ENCODE data around the gene LPP. TPM values are rescaled to one million over a fixed set of nuclear protein-coding genes. Genes with fewer than 3 reads are reported as not detected.
A peak's percentile ranks its signal among the peaks of the same experiment; 100 is the strongest.

The LPP gene
- total RNA-seq, 4 donors from 2014 or later, result 1,872 to 3,079 (median 2,300) TPM

DNA sequence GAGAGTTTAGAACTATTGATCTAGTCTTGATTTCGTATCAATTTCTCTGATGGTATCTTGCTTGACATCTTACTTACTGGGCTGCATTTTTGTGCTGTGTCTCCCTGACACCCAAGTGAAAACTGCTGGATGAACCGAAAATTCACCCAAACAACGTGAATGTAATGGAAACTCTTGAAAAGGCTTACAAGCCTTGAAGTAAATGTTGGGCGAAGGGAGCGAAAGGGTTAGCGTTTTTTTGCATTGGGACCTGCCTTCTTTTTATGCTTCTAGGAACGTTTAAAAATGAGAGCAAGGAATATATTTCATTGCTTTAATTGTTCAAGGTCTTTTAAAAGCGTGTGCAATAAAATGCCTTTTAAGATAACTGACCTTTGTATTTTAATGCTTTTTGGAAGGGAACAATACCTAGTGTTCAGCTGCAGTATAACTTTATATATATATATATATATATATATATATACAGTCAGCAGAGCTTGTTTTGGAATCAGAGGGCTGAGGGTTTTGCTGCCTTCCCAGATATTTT, 94.1 kb downstream of the LPP start:
- no peaks in the 10 kb centered on the region for H3K9me3 ChIP-seq
- H3K27me3 ChIP-seq, result no peaks in the 10 kb centered on the region
- WGBS, result 63% methylated on average over 8 of the region's 8 CpGs
- peak overlapping the region; percentile 67 to 98 (median 92) for H3K27ac ChIP-seq (replicated peaks in 1 of 4)
- intact Hi-C loops (cut with DNase I), result no loop called here
- TF ChIP-seq POLR2A (IDR thresholded peaks at IDR 0.05; ENCODE audit: low read depth), result no peak
- no peak for TF ChIP-seq POLR2AphosphoS5 (IDR thresholded peaks at IDR 0.05)
- no peak for TF ChIP-seq EP300 (IDR thresholded peaks at IDR 0.05)
- TF ChIP-seq, protein P1, sequence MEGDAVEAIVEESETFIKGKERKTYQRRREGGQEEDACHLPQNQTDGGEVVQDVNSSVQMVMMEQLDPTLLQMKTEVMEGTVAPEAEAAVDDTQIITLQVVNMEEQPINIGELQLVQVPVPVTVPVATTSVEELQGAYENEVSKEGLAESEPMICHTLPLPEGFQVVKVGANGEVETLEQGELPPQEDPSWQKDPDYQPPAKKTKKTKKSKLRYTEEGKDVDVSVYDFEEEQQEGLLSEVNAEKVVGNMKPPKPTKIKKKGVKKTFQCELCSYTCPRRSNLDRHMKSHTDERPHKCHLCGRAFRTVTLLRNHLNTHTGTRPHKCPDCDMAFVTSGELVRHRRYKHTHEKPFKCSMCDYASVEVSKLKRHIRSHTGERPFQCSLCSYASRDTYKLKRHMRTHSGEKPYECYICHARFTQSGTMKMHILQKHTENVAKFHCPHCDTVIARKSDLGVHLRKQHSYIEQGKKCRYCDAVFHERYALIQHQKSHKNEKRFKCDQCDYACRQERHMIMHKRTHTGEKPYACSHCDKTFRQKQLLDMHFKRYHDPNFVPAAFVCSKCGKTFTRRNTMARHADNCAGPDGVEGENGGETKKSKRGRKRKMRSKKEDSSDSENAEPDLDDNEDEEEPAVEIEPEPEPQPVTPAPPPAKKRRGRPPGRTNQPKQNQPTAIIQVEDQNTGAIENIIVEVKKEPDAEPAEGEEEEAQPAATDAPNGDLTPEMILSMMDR (IDR thresholded peaks at IDR 0.05), result no peak
- H3K4me1 ChIP-seq, result peaks cover 12 to 87% (median 80%) of the 10 kb centered on the region in 4 donors
- no peak for DNase-seq (ENCODE audit: extremely low spot score)
- no peak overlapping the region for H3K4me3 ChIP-seq
- H3K36me3 ChIP-seq, result peaks cover 0 to 6% (median 0%) of the 10 kb centered on the region in 4 donors

DNA sequence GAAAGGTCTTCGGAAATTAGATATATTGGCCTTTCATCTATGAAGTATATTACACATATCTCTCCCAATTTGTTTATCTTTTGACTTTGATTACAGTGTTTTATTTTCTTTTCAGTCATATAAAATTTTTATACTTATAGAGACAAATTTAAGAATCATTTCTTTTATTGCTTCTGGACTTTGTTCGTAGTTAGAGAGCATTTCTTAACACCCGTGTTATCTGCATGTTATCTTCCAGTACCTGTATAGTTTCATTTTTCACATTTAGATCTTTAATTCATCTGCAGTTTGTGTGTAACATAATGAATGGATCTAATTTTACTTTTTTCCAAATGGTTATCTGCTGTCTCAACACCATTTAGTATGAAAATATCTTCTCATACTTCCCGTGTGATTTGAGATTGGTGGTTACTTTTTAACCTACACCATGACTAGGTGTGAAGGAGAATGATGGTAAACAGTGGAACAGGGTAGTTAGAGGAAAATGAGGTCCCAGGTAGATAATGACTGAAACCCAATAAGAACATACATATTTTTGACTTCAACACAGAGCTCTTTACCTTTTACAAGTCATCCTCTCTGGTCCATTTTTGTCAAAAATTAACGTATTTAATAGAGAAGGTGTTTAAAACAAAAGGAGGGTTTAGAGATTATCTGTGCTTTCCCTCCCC, 99.3 kb downstream of the LPP start:
- H3K27ac ChIP-seq (replicated peaks in 1 of 4), result peak overlapping the region; percentile 75 to 98 (median 91)

DNA sequence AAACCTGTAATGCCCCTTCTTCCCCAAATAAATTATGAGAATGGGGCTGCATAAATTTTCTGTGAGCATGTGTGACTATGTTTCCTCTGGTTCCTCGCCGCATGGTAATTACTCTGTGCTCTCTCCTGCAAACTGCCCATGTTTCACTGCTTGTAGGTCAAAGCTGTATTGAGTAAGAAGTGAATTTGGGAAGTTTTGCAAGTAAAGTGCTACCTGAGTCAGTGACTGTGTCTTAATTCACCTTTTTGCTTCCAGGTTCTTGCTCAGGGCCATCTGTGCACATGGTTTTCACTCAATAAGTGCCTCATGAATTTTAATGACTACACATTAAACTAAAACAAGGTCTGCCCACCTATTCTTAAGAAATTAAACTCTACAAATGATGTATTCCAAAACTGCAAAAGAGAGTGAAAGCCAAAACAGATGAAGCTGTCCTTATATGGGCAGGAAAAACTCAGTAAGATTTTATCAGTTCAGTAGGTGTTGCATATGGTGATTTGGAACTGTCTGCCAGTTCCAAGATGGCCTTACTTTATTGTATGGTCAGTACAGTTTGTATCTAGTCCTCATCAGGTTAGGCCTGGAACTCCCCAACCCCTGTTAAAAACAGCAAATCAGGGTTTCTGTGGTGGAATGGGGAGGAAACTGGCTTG, 100.0 kb downstream of the LPP start:
- DNase-seq (ENCODE audit: extremely low spot score), result peak; percentile 29
- intact Hi-C loops (cut with DNase I), result loop anchor here (10.0 kb wide), 1 partner anchor 199 kb away; no protein-coding TSS in a partner anchor
- Histone ChIP-seq H3K4me3 (no peak overlapping the region), H3K27me3 (no peaks in the 10 kb centered on the region), H3K36me3 (peaks cover 0 to 17% (median 3%) of the 10 kb centered on the region in 4 donors), H3K9me3 (no peaks in the 10 kb centered on the region), H3K4me1 (peaks cover 22 to 84% (median 81%) of the 10 kb centered on the region in 4 donors), H3K27ac (replicated peaks in 1 of 4) (peak overlapping the region; percentile 75 to 98 (median 91))
- TF ChIP-seq EP300 (IDR thresholded peaks at IDR 0.05), result no peak
- TF ChIP-seq POLR2AphosphoS5 (IDR thresholded peaks at IDR 0.05), result no peak
- no peak for TF ChIP-seq POLR2A (IDR thresholded peaks at IDR 0.05; ENCODE audit: low read depth)
- TF ChIP-seq, protein P1 (IDR thresholded peaks at IDR 0.05), result no peak
- WGBS, result 100% methylated on average over 2 of the region's 2 CpGs

More for the DNA sequence above, 99.3 kb downstream of the LPP start:
- peaks cover 22 to 84% (median 81%) of the 10 kb centered on the region in 4 donors for H3K4me1 ChIP-seq
- intact Hi-C loops (cut with DNase I), result loop anchor here (10.0 kb wide), 1 partner anchor 198 kb away; no protein-coding TSS in a partner anchor
- no peaks in the 10 kb centered on the region for H3K9me3 ChIP-seq
- peaks cover 0 to 11% (median 3%) of the 10 kb centered on the region in 4 donors for H3K36me3 ChIP-seq
- H3K27me3 ChIP-seq, result no peaks in the 10 kb centered on the region
- WGBS, result 88% methylated on average over 5 of the region's 5 CpGs
- H3K4me3 ChIP-seq, result no peak overlapping the region
- TF ChIP-seq POLR2AphosphoS5 (IDR thresholded peaks at IDR 0.05) (no peak), EP300 (IDR thresholded peaks at IDR 0.05) (no peak), POLR2A (IDR thresholded peaks at IDR 0.05; ENCODE audit: low read depth) (no peak)
- TF ChIP-seq, protein P1 (IDR thresholded peaks at IDR 0.05), result no peak
- DNase-seq (ENCODE audit: extremely low spot score), result no peak

DNA sequence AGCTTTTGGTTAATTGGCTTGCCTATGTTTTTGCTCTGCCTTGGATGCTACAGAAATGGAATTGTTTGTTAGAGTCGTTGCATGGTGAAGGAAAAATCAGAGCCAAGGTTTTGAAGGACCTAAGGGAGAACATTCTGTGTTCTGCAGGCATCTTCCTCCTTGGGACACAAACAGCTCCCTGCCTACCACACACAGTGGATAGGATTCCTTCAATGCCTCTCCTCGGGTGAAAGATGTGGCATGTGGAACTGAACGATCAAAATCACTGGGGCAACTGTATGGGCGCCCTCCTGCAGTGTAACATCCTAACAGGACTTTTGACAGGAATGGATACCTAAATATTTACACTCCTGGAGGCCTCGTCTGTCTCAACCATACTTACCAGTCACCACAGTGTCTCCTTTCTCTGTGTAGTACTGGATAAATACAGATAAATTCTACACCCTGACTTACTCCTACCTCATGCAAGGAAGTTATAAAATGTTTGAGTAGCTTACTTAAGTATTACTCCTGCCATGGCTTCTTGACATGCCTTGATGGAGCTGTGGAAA, 100.6 kb downstream of the LPP start:
- Histone ChIP-seq H3K9me3 (no peaks in the 10 kb centered on the region), H3K4me3 (no peak overlapping the region), H3K27me3 (no peaks in the 10 kb centered on the region), H3K36me3 (peaks cover 0 to 17% (median 3%) of the 10 kb centered on the region in 4 donors), H3K4me1 (peaks cover 29 to 84% (median 83%) of the 10 kb centered on the region in 4 donors), H3K27ac (replicated peaks in 1 of 4) (peak overlapping the region; percentile 75 to 98 (median 91))
- intact Hi-C loops (cut with DNase I), result loop anchor here (10.0 kb wide), 1 partner anchor 200 kb away; no protein-coding TSS in a partner anchor
- no peak for DNase-seq (ENCODE audit: extremely low spot score)
- WGBS, result 62% methylated on average over 5 of the region's 5 CpGs
- TF ChIP-seq, protein P1 (IDR thresholded peaks at IDR 0.05), result no peak
- peak; percentile 11 to 58 for TF ChIP-seq POLR2AphosphoS5 (IDR thresholded peaks at IDR 0.05)
- TF ChIP-seq POLR2A (IDR thresholded peaks at IDR 0.05; ENCODE audit: low read depth), result no peak
